NB4 (cell line): Measurements from ENCODE around the gene GABBR2.

Source experiments
- CTCF ChIP-seq: IDR thresholded peaks from one replicate; pipeline ENCODE4 v1.5.1; 2012; ENCODE audit warnings: low read depth, low read length
- POLR2A ChIP-seq: IDR thresholded peaks from 2 replicates; pipeline ENCODE4 v1.6.1; 2011; ENCODE audit warnings: mild to moderate bottlenecking; ENCODE audit not compliant: insufficient read length; ENCODE audit errors: extremely low read depth

- no peak for TF ChIP-seq CTCF
- TF ChIP-seq POLR2A: no peak
These were observed 124.7 kb downstream of the GABBR2 start for GRCh38 chr9:98584059-98584458.
